Measurements from ENCODE around the gene AHI1. TPM values are rescaled to one million over a fixed set of nuclear protein-coding genes. Genes with fewer than 3 reads are reported as not detected.
A peak's percentile ranks its signal among the peaks of the same experiment; 100 is the strongest.

The AHI1 gene
- total RNA-seq, 2 experiments from 2014 or later, result 21.4 to 33.9 TPM

DNA sequence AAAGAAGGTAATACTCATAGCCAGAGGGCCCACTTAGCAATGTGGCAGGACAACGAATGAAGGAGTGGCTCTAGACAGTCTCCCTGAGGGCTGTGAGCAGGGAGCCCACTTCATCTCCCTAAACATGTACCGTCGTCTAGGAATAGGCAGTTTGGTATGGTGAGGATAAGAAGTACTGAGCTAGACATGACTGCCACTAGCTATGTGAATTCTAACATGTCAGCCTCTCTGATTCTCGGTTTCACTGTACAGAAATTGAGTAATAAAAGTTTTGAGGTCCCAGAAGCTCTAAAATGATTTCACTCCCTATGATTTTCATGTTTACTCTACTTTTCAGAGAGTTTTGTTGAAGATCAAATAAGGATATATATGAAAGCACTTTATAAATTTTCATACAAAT lies 107.1 kb downstream of the AHI1 start:
- TF ChIP-seq, protein P1, sequence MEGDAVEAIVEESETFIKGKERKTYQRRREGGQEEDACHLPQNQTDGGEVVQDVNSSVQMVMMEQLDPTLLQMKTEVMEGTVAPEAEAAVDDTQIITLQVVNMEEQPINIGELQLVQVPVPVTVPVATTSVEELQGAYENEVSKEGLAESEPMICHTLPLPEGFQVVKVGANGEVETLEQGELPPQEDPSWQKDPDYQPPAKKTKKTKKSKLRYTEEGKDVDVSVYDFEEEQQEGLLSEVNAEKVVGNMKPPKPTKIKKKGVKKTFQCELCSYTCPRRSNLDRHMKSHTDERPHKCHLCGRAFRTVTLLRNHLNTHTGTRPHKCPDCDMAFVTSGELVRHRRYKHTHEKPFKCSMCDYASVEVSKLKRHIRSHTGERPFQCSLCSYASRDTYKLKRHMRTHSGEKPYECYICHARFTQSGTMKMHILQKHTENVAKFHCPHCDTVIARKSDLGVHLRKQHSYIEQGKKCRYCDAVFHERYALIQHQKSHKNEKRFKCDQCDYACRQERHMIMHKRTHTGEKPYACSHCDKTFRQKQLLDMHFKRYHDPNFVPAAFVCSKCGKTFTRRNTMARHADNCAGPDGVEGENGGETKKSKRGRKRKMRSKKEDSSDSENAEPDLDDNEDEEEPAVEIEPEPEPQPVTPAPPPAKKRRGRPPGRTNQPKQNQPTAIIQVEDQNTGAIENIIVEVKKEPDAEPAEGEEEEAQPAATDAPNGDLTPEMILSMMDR (conservative IDR thresholded peaks at IDR 0.05; ENCODE audit: low read length), result no peak
- TF ChIP-seq EZH2phosphoT487 (IDR thresholded peaks at IDR 0.05; ENCODE audit: borderline replicate concordance, low read depth, low read length), result no peak
- no TSS peak for BruUV-seq (replicated peaks)
- Histone ChIP-seq H4K20me1 (ENCODE audit: insufficient read depth, low read length) (no peaks in the 10 kb centered on the region), H3K9me2 (ENCODE audit: insufficient read depth, low read length) (no peaks in the 10 kb centered on the region), H3K4me3 (ENCODE audit: low read depth, low read length, poor library complexity, severe bottlenecking) (no peak overlapping the region), H3K4me2 (ENCODE audit: low read length) (no peak overlapping the region), H2AFZ (ENCODE audit: low read length) (no peak overlapping the region), H3K79me2 (ENCODE audit: insufficient read depth, low read depth, low read length) (no peaks in the 10 kb centered on the region), H3K27ac (ENCODE audit: low read depth, low read length, poor library complexity, severe bottlenecking) (no peak overlapping the region), H3K9me3 (ENCODE audit: low read length) (no peaks in the 10 kb centered on the region), H3K4me1 (ENCODE audit: insufficient read depth, low read length, poor library complexity, severe bottlenecking) (peaks cover 6% of the 10 kb centered on the region), H3K36me3 (ENCODE audit: insufficient read depth, low read length) (no peaks in the 10 kb centered on the region)
- ChIA-PET POLR2A (interaction anchor here (1.2 to 1.4 kb wide), 3 partner anchors 9 to 273 kb away, joined by 3 to 4 read pairs (median 3); no protein-coding TSS in a partner anchor), CTCF (ENCODE audit: unreplicated experiment) (no interaction called here)
- intact Hi-C loops (cut with micrococcal nuclease; ENCODE audit: unreplicated experiment), result no loop called here
- no peak for DNase-seq (ENCODE audit: low spot score)

DNA sequence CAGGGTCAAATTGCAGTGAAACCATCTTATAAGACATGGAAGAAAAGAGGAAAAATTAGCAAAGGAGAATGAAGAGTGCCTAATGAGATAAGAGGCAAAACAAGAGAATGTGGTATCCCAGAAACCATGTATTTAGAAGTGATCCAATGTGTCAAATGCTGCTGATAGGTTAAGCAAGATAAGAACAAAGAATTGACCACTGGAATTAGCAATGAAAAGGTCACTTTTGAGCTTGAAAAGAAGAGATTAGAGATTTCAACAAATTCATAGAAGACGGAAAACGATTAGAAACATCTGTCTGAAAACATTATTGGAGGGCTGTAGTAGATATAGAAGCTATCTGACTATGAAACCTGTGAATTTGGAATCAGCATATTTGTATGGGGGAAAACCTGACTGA lies 112.2 kb downstream of the AHI1 start:
- Histone ChIP-seq H2AFZ (ENCODE audit: low read length) (no peak overlapping the region), H3K4me3 (ENCODE audit: low read depth, low read length, poor library complexity, severe bottlenecking) (no peak overlapping the region), H3K9me3 (ENCODE audit: low read length) (no peaks in the 10 kb centered on the region), H3K79me2 (ENCODE audit: insufficient read depth, low read depth, low read length) (no peaks in the 10 kb centered on the region), H3K4me1 (ENCODE audit: insufficient read depth, low read length, poor library complexity, severe bottlenecking) (no peaks in the 10 kb centered on the region), H4K20me1 (ENCODE audit: insufficient read depth, low read length) (no peaks in the 10 kb centered on the region), H3K27ac (ENCODE audit: low read depth, low read length, poor library complexity, severe bottlenecking) (no peak overlapping the region), H3K9me2 (ENCODE audit: insufficient read depth, low read length) (no peaks in the 10 kb centered on the region), H3K36me3 (ENCODE audit: insufficient read depth, low read length) (no peaks in the 10 kb centered on the region), H3K4me2 (ENCODE audit: low read length) (no peak overlapping the region)
- POLR2A ChIA-PET, result interaction anchor here (0.6 to 0.8 kb wide), 3 partner anchors 14 to 206 kb away, joined by 3 to 7 read pairs (median 4); no protein-coding TSS in a partner anchor
- CTCF ChIA-PET (ENCODE audit: unreplicated experiment), result no interaction called here
- DNase-seq (ENCODE audit: low spot score), result no peak
- TF ChIP-seq, protein P1 (conservative IDR thresholded peaks at IDR 0.05; ENCODE audit: low read length), result no peak
- no peak for TF ChIP-seq EZH2phosphoT487 (IDR thresholded peaks at IDR 0.05; ENCODE audit: borderline replicate concordance, low read depth, low read length)
- intact Hi-C loops (cut with micrococcal nuclease; ENCODE audit: unreplicated experiment), result no loop called here
- no TSS peak for BruUV-seq (replicated peaks)

GRCh38 chr6:135383766-135384165 lies 113.8 kb downstream of the AHI1 start:
- Histone ChIP-seq H3K4me2 (ENCODE audit: low read length) (no peak overlapping the region), H3K9me2 (ENCODE audit: insufficient read depth, low read length) (no peaks in the 10 kb centered on the region), H4K20me1 (ENCODE audit: insufficient read depth, low read length) (no peaks in the 10 kb centered on the region), H3K4me3 (ENCODE audit: low read depth, low read length, poor library complexity, severe bottlenecking) (no peak overlapping the region), H3K79me2 (ENCODE audit: insufficient read depth, low read depth, low read length) (no peaks in the 10 kb centered on the region), H3K27ac (ENCODE audit: low read depth, low read length, poor library complexity, severe bottlenecking) (no peak overlapping the region), H3K9me3 (ENCODE audit: low read length) (no peaks in the 10 kb centered on the region), H3K4me1 (ENCODE audit: insufficient read depth, low read length, poor library complexity, severe bottlenecking) (no peaks in the 10 kb centered on the region), H3K36me3 (ENCODE audit: insufficient read depth, low read length) (no peaks in the 10 kb centered on the region), H2AFZ (ENCODE audit: low read length) (no peak overlapping the region)
- CTCF ChIA-PET (ENCODE audit: unreplicated experiment), result no interaction called here
- POLR2A ChIA-PET, result no interaction called here
- intact Hi-C loops (cut with micrococcal nuclease; ENCODE audit: unreplicated experiment), result no loop called here
- DNase-seq (ENCODE audit: low spot score), result no peak
- TF ChIP-seq EZH2phosphoT487 (IDR thresholded peaks at IDR 0.05; ENCODE audit: borderline replicate concordance, low read depth, low read length), result no peak
- TF ChIP-seq, protein P1 (conservative IDR thresholded peaks at IDR 0.05; ENCODE audit: low read length), result peak; percentile 41; the same call in 1 of the 2 replicates
- BruUV-seq (replicated peaks), result no TSS peak
